ENCODE data around the gene PRSS36.

Gene PRSS36

GRCh38 chr16:31094424-31095120, 55.3 kb downstream of the PRSS36 start, which contains the start of gene VKORC1:
VKORC1 (minus strand) TSS chr16:31094797; CDS start chr16:31094729, 68 bp downstream.
- peak; percentile 97 for DNase-seq

GRCh38 chr16:31094088-31094423, 55.8 kb downstream of the PRSS36 start:
- DNase-seq: no peak

- DNase-seq: peak; percentile 47
These were observed 56.6 kb downstream of the PRSS36 start for GRCh38 chr16:31093132-31093703.

GRCh38 chr16:31092330-31092729, 57.5 kb downstream of the PRSS36 start:
- DNase-seq: no peak

GRCh38 chr16:31090540-31090939, 59.3 kb downstream of the PRSS36 start:
- DNase-seq: peak; percentile 20

GRCh38 chr16:31089199-31089598, 60.7 kb downstream of the PRSS36 start:
- DNase-seq: no peak
